H7 (cell line): ENCODE data around the gene SYDE2. TPM values are rescaled to one million over a fixed set of nuclear protein-coding genes. Genes with fewer than 3 reads are reported as not detected.

Experiments used
- DNase-seq: peaks from one replicate; pipeline ENCODE4 v3.0.0; 2012
- H3K27me3 ChIP-seq: 2 replicates; pipeline ENCODE4 v1.6.0; 2011; ENCODE audit warnings: mild to moderate bottlenecking, low read length; ENCODE audit not compliant: control insufficient read depth, insufficient read depth
- H3K36me3 ChIP-seq: replicated peaks from 2 replicates; pipeline ENCODE4 v1.5.1; 2011; ENCODE audit warnings: low read length; ENCODE audit not compliant: control insufficient read depth, insufficient read depth
- H3K4me3 ChIP-seq: 2 replicates; pipeline ENCODE4 v1.5.1; 2011; ENCODE audit warnings: low read depth, mild to moderate bottlenecking, control low read depth, low read length, moderate library complexity; ENCODE audit not compliant: insufficient read depth
- total RNA-seq: library from RNA; depleted of rRNA; stranded (reverse); fragments of >200 nt; shearing (Covaris generic); gene quantifications from 2 replicates; pipeline ENCODE4 v1.2.3, GENCODE V29; 2014

The SYDE2 gene
- total RNA-seq, 1 experiment from 2014 or later, result 13.0 TPM

DNA sequence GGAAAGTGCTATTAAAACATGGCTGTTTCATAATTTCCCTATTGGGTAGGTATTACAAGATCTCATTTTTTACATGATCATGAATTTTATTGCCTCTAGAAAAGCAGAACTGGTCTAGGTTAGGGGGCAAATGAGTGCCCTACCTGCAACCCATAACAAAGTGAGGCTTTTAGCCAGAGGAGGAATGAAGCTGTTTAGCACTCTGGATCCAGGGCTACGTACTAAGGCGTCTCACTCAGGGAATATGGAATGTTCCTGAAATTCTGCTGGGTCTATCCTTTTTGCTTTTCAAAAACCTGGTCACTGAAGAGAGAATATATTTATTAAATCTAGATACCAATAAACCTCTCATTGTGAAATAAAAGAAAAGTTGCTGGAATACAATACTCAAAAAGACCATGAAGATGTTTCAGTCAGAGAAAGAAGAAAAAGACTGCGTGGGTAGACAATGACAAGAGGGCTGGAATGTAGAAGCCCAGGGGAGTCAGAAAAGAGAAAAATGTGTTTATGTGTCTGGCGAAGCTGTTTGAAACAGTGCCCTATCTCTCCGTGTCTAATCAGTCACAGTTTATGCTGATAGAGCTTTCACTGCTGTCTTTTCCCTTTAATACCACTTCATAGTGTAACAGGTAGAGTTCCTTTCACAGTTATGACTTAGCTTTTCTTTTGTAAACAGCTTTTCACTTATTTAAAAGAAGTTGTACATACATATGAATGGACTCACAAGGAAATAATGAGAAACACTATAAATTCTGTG is 25.0 kb upstream of the SYDE2 start:
- Histone ChIP-seq H3K27me3 (no peaks in the 10 kb centered on the region; the same call in 1 of the 2 replicates), H3K4me3 (no peak overlapping the region), H3K36me3 (no peaks in the 10 kb centered on the region)
- no peak for DNase-seq

DNA sequence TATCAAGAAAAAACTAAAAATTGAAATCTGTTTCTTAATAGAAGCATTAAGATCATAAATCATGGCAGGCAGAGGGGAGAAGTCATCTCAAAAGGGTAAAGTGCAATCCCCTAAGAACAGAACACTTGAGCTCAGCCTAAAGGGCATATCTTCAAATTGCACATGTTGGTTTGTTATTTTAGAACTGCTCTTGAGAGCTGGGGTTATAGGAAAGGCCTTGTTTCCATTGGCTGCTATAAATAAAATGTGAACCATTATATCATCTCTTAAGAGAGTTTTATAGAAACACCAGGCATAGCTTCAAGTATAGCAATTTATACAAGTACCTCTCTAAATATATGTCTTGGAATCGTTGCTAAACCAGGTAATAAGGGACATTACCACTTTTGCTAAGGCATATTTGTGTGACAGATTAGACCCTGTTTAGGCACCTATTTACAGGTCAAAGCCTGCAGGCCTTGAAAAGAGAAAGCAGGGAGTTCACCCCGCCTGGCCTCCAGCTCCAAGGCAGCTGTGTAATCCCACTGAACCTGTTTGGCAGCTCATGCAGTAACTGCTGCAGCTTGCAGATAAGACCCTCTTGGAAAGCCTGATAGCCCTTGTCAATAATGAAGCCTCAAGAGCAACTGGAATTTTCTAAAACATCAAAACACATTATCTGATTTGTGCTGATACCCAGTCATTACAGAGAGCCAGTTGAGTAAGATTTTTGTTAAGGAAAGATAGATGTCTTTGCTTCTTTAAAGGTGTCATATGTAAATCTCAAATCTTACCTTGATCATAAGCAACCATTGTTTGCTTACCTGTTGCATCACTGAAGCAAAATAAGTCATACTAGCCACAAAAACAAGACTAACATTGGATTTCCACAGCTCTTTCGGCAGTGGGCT is 24.2 kb upstream of the SYDE2 start:
- Histone ChIP-seq H3K27me3 (no peaks in the 10 kb centered on the region; the same call in 1 of the 2 replicates), H3K36me3 (no peaks in the 10 kb centered on the region), H3K4me3 (no peak overlapping the region)
- DNase-seq, result peak; percentile 44

DNA sequence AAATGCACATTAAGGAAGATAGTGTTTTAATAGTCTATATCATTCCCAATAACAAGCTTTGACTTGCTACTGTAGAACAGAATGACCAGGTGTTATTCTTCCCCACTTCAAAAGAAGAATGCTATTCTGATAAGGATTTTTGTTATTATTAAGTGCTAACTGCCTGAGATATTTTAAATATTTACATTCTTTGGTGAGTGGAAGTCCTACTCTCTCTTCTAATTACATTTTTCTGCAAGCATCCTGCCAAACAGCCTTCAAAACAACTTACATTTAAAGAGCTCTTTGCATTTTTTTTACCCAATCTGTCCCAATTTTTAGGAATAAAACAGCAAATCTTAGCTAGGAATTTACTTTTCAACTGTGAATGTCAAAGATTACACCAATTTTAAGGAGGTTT is 23.5 kb upstream of the SYDE2 start:
- no peak for DNase-seq
- Histone ChIP-seq H3K27me3 (no peaks in the 10 kb centered on the region; the same call in 1 of the 2 replicates), H3K36me3 (no peaks in the 10 kb centered on the region), H3K4me3 (no peak overlapping the region)

DNA sequence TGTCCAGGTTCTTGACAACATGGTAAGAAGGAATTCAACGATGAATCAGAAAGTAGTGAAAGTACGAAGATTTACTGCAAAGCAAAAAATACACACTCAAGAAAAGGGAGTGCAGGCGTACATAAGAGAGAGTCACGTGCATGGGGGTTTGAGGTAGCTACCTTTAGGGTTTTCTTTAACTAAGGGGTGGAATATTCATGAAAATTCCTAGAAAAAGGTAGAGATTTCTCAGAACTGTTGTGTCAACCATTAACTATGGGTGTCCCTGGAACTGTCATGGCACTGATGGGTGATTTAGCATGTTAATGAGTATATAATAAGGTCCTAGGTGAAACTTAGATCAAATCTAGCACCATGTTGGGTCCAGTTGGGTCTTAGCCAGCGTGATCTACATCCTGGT is 22.5 kb upstream of the SYDE2 start:
- Histone ChIP-seq H3K27me3 (no peaks in the 10 kb centered on the region; the same call in 1 of the 2 replicates), H3K36me3 (no peaks in the 10 kb centered on the region), H3K4me3 (no peak overlapping the region)
- DNase-seq, result no peak

DNA sequence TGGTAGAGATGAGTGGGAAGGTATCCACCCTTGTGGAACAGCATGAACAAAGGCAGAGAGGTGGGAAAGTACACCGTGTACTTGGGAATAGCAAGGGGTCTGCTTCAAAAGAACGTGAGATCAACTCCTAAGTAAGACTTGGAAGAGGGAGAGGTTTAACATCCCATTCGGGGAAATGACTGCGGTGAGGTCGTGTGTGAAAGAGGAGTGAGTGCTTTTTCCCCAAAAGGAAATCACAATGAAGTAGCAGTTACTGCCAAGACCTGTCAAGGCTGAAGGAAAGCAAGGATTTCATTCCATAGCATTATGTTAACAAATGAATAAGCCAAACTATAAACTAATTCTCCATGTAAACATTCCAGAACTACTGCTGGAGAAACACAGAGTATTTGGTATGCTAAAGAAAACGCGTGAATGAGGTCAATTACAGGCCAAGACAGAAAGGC is 20.0 kb upstream of the SYDE2 start:
- no peak for DNase-seq
- Histone ChIP-seq H3K27me3 (no peaks in the 10 kb centered on the region; the same call in 1 of the 2 replicates), H3K4me3 (no peak overlapping the region), H3K36me3 (no peaks in the 10 kb centered on the region)

DNA sequence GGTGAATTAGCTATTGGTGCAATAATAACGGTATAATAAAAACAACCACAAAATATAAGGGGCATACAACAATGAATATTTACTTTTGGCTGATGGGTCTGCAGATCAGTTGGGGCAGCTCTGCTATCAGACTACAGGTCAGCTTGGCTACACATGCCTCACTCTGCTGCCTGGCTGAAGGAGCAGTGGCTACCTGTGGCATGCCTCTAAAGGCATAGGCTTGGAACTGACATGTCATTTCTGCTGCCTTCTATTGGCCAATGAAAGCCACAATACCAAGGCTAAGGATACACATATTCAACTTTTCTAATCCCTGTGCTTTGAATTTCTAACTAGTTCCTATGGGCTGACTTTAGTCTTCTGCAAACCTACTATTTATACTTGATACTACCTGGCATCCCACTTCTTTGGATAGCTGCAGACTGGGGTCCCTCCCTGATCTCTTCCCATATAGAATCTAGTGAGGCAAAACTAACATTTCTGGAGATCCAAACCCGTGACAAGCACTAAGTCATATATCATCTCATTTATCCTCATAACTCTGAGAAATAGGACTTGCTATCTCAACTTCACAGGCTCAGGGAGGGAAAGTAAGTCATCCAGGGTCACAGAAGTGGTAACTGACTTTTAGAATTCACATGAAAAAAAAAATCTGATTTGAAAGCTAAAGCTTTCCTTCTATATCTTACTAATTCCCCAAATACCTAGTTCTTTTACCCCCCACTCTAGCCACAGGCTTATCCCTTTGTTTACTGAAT is 19.2 kb upstream of the SYDE2 start:
- Histone ChIP-seq H3K27me3 (no peaks in the 10 kb centered on the region; the same call in 1 of the 2 replicates), H3K36me3 (no peaks in the 10 kb centered on the region), H3K4me3 (no peak overlapping the region)
- DNase-seq, result no peak

DNA sequence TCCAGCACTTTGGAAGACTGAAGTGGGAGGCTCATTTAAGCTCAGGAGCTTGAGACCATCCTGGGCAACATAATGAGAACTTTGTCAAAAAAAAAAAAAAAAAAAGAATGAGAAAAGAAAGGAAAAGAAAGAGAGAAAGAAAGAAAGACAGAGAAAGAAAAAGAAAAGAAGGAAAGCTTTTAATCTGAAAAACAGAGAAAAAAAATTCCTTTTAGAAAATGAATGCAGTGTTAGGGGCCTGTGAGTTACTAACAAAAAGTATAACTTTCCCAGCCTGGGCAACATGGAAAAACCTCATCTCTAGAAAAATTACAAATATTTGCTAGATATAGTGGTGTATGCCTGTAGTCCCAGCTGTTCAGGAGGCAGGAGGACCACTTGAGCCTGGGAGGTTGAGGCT is 15.9 kb upstream of the SYDE2 start:
- Histone ChIP-seq H3K4me3 (no peak overlapping the region), H3K36me3 (no peaks in the 10 kb centered on the region)

DNA sequence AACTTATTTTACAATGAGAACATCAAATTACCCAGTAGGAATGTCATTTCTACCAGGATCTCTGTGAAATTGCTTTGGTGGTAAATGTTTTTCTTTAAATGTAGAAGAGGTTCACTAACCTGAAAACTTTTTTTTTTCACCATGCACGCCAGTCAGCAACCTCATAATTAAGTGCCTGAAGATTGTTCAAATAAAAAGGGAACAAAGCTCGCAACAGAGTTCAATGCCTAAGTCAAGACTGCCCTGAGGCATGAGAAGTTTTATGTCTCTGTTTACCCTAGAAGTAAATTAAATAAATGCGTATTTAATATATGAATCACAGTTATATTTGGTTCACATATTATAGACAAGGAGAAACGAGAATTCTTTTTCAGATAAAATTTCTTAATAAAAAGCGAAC is 13.8 kb upstream of the SYDE2 start:
- Histone ChIP-seq H3K36me3 (no peaks in the 10 kb centered on the region), H3K4me3 (no peak overlapping the region), H3K27me3 (no peaks in the 10 kb centered on the region)
- no peak for DNase-seq

More for the DNA sequence above, 15.9 kb upstream of the SYDE2 start:
- H3K27me3 ChIP-seq, result no peaks in the 10 kb centered on the region; the same call in 1 of the 2 replicates
- no peak for DNase-seq

DNA sequence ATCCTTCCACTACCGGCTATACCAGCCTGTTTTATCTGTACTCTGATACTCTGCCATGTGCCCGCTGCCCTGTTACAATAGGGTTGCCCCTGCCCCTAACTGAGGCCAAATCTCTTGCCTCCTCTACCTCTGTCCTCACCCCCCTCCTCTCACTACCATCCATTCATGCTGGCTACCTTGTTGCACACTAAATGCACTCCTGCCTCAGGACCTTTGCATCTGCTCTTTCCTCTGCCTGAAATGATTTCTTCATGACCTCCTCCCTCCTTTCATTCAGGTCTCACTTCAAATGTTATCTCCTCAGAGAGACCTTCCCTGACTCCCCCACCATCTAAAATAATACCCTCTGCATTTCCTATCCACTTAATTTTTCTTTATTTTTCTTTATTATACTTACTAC is 7.7 kb upstream of the SYDE2 start:
- Histone ChIP-seq H3K4me3 (no peak overlapping the region), H3K36me3 (no peaks in the 10 kb centered on the region), H3K27me3 (no peaks in the 10 kb centered on the region)
- DNase-seq, result no peak

DNA sequence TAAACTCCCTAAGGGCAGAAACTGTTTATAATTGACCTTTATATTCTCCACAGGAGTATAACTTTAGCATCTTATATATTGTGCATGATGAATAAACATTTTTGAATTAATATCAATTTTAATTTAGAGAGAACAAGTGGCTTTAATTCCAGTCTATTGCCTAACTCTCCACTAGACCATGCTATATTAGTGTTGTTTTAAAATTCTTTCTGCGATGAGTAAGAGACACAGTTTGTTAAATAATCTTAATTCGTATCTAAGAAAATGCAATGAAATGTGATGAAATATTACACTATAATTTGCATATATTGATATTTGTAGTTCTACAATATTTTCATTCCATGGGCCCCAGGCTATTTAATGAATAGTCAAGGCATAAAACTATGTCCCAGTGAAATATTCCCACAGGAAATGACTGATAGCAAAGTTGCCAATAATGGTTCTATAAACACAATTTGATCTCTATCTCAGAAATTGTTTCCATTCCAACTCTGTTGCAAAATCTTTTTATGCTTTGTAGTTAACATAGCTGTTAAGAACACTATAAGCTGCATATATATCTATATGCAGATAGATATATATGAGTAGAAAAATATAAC is 2.9 kb upstream of the SYDE2 start:
- Histone ChIP-seq H3K4me3 (no peak overlapping the region), H3K27me3 (no peaks in the 10 kb centered on the region), H3K36me3 (no peaks in the 10 kb centered on the region)
- DNase-seq, result no peak

DNA sequence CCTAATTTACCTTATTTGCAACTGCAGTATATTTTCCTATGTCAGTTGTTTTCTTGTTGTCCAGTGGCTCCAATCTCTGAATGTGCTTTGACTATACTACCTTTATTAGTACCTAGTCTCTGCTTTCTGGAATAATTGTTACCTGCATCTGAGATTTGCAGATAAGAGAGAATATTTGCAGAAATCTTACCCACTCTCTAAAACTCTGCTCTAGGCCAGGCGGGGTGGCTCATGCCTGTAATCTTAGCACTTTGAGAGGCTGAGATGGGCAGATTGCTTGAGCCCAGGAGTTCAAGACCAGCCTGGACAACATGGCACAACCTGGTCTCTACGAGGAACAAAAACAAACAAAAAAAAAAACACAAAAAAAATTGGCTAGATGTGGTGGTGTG is 2.0 kb upstream of the SYDE2 start:
- Histone ChIP-seq H3K27me3 (no peaks in the 10 kb centered on the region), H3K36me3 (no peaks in the 10 kb centered on the region), H3K4me3 (no peak overlapping the region)
- no peak for DNase-seq

DNA sequence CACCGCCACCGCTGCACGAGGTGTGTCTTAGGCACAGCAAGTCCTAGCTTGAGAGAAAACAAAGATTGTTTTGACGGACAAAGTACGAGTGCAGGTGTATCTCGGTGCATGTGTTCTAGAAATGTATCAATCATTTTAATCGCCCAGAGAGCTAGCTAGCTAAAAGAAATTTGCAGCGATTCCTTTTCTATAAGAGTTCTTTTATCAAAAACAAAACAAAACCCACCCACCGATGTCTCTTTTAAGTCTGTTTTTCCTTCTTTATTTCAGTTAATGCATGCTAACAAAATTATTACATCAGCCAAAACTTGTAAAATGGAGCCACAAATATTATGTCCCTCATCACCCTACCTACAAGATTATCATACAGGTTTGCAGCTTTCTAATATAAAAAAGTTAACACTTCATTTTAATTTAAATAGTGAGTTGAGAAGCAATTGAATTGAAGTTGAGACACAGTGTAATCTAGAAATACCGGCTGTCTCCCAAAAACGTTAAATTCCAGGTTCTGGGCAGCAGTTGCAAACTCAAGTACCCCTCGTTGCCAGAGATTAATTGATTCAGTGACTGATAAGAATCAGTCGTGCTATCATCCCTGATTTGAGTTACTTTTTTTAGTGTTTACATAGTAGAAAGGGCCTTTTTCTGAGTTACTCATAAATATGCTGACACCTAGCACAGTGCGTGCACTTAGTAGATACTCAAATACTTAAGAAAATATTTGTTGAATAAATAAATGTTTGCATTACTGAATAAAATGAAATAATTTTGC is 1.5 kb upstream of the SYDE2 start:
- DNase-seq, result no peak

DNA sequence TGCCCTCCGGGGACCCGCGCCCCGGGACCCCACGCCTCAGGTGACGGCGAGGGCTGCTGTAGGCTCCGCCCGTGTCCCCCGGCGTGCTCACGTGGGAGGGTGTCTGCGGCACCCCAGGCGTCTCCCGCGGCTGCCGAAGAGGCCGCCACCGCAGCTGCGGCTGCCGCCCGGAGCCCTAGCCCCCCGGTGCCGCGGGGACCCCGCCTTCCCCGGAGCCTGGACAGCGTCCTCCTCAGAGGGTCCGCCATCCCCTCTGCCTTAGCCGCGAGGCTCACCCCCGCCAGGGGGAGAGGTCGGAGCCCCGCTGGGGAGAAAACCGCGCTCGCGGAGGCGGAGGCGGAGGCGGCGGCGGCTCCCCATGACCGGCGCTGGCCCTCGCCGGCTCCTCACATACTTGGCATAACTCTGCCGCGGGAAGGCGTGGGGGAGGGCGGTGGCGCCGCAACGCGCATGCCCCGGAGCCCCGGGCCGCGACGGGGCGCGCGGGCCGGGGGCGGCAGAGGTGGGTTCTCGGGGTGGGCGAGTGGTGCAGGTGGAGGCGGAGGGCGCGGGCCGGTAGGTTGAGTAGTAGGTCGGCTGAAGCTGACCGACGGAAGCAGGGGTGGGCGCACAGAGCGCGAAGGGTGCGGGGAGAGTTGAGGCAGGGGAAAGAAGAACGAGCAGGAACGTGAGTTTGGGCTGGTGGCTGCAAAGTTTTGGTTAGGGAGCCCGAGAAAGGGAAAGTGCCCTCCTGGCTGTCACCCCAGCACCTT is 700 bp upstream of the SYDE2 start:
- H3K4me3 ChIP-seq, result peak overlapping the region; percentile 91
- no peaks in the 10 kb centered on the region for H3K27me3 ChIP-seq
- no peaks in the 10 kb centered on the region for H3K36me3 ChIP-seq
- DNase-seq, result peak; percentile 94

More for the DNA sequence above, 1.5 kb upstream of the SYDE2 start:
- Histone ChIP-seq H3K36me3 (no peaks in the 10 kb centered on the region), H3K4me3 (peak overlapping the region; percentile 91), H3K27me3 (no peaks in the 10 kb centered on the region)
